Activated CD4-positive, alpha-beta T cell treated with anti-CD3 and anti-CD28 coated beads, Interleukin-2, amount 50 U/mL, for 24 hours (primary cell): ENCODE measurements around the gene FAM162A.
"Not testable (repeated sequence)": the region's sequence is repeated elsewhere in the genome, so short reads cannot be mapped to it uniquely, and the experiment has no call there.

ENCODE experiments used
- DNase-seq, 2 donors: peaks; one replicate each; pipeline ENCODE4 v3.0.0-alpha.2; 2020; ENCODE audit warnings: low read depth in 1 of 2, low spot score in 1 of 2

The FAM162A gene, protein sequence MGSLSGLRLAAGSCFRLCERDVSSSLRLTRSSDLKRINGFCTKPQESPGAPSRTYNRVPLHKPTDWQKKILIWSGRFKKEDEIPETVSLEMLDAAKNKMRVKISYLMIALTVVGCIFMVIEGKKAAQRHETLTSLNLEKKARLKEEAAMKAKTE

DNA sequence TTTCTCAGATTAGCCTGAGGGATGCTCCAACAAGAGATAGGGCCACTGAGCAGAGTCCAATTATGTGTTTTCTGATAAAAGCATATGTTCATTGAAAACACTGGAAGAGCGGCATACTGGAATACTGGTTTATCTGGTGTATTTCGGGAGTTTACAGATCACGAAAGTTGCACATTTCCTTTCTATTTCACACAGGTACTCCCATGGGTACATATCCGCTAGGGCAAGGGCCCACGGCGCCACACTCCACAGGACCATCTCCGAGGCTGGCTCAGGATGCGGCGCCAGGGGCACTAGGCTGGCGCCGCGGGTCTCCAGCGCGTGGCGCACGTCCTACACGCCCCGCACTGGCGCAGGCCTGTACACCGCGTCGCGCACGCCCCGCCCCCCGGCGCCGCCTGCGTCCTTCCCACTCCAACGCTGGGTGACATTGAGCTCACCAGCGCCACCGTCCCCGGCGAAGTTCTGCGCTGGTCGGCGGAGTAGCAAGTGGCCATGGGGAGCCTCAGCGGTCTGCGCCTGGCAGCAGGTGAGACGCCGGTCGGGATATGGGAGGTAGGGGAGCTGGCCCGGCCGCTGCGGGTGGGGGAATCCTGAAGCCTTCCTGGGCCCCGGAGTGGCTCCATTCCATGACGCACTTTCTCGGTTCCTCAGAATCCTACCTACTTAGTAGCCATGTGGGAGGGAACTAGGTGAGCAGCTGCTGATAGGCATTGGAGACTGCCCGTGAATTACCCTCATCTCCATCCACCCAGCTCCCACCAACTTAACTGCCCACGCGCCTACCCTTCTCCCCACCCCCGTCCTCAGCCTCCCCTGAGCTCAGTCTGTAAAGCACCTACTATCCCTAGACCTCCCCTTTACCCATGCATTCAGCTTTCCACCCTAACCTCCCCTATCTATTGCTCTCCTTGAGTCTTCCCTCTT, at the start of gene FAM162A:
FAM162A (plus strand) TSS at position 412 of the 927 bp plus-strand sequence; CDS start at position 496, 84 bp downstream.
- peak; percentile 88 to 91 for DNase-seq

DNA sequence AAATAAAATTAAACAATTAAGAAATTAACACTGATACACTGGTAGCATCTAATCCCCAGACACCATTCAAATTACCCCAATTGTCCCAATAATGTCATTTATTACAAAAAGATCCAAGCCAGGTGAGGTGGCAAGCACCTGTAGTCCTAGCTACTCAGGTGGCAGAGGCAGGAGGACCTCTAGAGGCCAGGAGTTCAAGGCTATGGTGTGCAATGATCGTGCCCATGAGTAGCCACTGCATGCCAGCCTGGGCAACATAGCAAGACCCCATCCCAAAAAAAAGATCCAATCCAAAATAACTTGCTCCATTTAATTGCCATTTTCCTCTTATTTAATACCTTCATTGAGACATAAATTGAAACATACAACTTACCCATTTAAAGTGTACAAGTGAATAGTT, 41.2 kb upstream of the FAM162A start:
- no peak for DNase-seq

DNA sequence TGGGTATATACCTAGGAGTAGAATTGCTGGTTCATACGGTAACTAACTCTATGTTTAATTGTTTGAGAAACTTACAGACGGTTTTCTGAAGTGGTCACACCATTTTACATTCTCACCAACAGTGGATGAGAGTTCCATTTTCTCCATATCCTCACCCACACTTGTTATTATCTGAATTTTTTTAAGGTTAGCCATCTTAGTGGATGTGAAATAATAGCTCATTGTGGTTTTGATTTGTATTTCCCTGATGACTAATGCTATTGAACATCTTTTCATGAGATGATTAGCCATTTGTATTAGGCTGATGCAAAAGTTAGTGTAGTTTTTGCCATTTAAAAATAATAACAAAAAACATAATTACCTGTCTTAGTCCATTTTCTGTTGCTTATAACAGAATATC, 40.3 kb upstream of the FAM162A start:
- DNase-seq: no peak

DNA sequence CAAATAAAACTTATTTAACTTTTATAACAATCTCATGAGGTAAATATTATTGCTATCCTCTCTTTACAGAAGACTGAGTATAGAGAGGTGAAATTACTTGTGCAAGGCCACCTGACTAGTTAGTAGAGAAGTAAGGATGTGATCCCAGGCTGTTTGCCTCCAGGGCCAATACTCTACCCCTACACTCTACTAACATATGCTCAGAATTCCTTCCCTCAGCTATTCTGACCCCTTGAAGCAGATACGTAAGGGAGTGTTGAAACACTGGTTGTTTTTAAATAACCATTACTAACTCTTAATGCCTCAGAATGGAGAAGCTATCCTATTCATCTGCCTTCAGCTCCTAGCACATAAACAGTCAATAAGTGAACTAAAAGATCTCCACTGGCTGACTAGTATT, 34.8 kb upstream of the FAM162A start:
- DNase-seq: no peak

DNA sequence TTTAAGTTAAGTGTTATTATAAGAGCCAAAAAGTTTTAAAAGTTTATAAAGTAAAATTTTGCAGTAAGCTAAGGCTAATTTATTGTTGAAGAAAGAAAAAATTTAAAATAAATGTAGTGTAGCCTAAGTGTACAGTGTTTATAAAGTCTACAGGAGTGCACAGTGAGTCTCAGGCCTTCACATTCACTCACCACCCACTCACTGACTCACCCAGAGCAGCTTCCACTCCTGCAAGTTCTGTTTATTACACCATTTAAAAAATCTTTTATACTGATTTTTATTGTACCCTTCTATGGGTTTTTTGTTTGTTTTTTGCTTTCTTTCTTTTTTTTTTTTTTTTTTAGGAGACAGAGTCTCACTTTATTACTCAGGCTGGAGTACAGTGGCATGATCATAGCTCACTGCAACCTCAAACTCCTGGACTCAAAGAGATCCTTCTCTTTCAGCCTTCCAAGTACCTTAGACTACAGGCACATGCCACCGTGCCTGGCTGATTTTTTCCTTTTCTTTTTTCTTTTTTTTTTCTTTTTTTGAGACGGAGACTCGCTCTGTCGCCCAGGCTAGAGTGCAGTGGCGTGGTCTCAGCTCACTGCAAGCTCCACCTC, 33.1 kb upstream of the FAM162A start:
- no peak for DNase-seq

DNA sequence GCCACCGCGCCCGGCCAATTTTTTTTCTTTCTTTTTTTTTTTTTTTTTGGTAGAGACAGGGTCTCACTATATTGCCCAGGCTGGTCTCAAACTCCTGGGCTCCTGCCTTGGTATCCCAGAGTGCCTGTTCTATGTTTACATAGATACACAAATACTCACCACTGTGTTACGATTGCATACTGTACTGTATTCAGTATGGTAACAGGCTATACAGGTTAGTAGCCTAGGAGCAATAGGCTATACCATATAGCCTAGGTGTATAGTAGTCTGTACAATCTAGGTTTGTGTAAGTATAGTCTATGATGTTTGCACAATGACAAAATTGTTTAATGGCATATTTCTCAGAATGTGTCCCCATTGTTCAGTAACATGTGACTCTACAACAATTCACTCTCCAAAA, 32.4 kb upstream of the FAM162A start:
- DNase-seq: no peak

DNA sequence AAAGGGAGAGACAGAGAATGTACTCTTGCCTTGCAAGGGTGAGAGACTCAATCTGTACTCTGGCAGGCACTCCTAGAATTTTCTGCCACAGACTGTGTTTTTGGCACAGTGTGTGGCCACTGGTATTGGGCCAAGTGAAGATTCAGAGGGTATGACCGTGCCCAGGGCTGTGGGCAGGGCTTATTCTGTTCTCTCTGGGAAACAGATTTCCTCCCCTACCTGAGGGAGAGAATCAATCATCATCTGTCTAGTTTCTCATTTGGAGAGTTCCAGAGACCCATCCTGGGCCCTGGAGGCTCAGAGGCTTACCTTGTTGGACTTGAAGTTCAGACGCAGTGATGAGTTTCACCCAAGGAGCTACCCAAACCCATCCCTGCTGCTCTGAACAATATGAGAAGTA, 30.8 kb upstream of the FAM162A start:
- no peak for DNase-seq

DNA sequence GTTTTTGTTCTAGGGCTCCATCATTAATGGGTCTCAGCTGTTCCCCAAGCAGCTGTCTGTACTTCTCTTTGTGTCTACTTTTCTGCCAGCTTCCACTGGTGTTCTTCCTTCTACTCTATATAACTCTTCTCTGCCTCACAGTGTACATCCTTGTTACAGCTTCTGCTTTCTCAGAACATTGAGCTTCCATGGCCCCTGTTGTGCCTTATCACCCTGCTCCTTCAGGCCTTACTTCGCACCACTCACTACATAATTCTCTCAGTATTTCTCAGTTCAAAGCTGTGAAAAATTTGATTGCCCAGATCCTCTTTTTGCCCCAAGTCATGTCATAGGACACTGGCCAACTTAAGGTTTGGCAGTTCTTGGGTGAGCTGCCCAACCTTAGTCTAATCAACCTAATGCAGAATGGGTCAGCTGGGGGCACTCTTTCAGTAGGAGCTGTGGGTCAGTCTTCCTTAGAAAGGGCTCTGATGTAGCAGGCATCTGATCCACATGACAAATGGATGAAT, 30.0 kb upstream of the FAM162A start:
- DNase-seq: no peak

DNA sequence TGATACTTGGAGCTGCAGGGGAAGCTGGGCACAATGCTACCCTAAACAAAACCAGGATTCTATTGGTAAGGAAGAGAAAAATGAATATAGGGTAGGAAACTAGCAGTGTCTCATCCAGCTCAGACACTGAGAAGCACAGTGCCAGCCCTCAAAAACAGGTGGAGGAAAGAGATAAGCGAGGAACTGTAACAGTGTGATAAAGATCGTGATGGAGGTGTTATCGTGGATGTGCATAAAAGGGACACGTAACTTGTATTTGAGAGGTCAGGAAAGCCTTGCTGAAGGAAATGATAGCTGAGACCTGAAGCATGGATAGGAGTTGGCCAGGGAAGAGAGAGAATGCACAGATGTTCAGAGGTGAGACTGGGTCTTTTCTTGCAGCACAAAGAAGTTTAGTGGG, 28.4 kb upstream of the FAM162A start:
- no peak for DNase-seq

DNA sequence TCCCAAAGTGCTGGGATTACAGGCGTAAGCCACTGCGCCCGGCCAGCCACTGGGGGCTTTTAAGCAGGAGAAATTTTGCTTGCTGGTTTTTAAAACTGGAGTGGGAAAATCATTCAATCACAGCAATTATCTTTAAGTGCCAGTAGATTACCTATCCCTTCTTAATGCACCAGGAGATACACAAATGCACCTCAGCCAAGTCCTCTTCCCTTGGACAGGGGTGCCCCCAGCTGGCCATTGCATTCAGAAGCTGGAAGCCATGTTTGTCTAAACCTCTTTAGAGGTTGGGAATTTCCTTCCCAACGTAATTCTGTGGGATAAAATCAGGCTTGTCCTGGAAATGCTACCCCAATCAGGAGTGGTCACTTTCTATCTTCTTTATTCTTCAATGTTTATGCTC, 27.6 kb upstream of the FAM162A start:
- DNase-seq: no peak

DNA sequence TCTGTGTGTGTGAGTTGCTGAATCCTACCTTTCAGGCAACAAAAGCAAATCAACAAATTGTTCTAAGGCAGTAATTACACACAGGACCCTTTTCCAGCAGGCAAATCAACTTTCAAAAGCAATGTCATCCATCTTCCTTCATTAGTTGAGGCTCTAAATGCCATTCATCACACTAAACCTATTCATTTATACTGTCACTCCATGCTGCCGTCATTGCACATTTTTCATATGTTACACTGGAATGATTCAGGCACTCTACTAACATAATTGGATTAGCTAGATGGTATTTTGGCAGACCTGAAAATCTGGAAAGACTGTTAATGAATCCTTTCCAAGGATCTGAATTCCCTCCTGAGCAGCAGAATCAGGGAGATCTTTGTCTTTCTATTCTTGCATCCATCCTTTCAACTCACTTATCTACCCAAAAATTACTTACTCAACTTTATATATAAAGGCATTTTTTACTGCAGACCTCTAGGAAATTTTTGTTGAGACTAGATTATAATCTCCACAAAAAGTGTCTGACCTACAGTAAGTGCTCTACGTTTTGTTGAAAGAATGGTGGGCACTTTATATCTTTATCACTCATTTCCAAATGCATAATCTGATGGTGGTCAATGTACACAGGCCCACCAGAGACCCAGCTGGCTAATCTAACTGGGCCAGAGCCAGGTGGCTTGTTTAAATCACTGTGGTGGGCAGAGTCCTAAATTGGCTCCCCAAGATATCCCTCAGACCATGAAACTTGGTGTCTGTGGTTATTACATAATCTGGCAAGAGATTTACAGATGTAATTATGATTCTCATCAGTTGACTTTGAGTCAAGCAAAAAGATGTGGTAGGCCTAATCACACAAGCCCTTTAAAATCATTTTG, 25.9 kb upstream of the FAM162A start:
- no peak for DNase-seq

DNA sequence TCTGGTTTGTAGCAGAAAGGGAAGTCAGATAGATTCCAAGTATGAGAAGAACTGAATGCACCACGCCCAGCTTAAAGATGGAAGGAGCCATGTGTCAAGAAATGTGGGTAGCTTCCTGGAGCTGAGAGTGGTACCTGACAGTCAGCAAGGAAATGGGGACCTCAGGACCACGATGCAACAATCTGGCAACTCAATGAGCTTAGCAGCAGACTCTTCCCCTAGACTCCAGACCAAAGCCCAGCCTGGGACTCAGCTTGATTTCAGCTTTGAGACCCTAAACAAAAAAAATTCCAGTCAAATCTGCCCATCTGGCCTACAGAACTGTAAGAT, 25.3 kb upstream of the FAM162A start:
- DNase-seq: no peak

DNA sequence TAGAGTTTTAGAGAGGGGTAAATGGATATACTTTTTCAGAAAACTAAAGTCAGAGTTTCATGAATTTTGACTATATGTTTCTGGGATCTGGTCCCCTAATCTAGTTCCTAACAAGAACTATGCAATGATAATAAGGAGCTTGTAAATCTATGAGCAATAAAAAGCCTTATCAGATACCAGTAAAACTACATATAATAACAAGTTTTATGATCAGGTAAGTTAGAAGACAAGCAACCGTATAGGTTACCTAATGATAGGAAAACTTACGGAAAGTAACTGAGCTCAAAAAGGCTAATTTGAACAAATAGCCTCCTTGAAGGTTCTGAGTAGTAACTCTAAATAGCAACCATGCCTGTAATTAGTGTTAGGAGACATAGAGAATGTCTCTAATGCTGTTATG, 22.0 kb upstream of the FAM162A start:
- DNase-seq: no peak

DNA sequence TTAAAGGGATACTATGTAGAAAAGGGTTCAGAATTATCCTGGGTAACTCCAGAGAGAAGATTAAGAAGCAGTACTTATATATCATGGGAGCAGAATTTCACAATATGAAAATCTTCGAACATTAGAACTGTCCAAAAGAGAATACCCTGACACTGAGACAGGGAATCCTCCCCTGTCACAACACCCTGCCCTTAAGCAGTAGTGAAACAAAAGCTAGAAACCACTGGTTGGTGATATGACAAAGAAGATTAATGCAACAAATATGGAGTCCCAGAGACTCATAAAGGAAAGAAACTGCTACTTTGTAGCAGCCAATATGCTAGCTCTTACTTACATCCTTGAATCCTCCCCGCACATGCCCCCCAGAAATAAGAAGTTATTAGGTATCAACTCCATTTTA, 19.5 kb upstream of the FAM162A start:
- DNase-seq: no peak

DNA sequence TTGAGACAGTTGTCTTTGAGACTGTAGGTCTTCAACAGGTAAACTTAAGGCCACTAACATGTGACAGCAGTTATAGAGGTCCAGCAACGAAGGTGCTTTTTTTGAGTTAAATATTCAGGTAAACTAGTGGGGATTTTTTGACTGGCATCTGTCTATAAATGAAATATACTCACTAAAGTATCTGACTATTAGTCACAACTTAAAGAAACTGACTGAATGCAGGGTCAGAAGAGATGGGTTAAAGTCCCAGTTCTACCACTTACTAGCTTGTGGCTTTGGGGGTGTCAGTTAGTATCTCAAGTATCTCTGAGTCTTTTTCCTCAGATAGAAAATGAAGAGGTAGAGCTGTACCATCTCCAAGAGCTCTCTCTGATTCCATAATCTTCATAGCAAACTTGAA, 18.9 kb upstream of the FAM162A start:
- no peak for DNase-seq

DNA sequence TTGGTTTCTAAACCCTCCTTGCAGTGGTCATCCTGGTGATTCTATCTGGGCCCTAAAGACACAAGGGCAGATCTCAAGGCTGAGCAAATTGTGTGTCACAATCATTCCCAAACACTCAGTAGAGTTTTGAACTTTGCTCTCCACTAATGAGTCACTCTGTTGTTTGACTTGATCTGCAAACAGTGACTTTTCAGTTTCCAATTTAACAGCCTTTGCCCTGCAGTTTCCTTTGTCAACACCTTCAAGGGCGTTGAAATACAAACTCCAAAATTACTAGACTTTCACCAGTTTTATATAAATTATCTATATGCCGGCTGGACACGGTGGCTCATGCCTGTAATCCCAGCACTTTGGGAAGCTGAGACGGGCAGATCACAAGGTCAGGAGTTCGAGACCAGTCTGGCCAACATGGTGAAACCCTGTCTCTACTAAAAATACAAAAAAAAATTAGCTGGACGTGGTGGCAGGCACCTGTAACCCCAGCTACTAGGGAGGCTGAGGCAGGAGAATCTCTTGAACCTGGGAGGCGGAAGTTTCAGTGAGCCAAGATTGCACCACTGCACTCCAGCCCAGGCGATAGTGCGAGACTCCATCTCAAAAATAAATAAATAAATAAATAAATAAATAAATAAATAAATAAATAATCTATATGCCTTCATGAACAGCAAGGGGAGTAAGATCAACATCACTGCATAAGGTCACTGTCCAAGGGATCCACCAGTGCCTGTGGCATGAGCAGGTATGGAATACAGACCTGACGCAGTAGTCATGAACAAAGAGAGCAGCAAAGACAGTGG, 18.2 kb upstream of the FAM162A start:
- DNase-seq: not testable (repeated sequence)

DNA sequence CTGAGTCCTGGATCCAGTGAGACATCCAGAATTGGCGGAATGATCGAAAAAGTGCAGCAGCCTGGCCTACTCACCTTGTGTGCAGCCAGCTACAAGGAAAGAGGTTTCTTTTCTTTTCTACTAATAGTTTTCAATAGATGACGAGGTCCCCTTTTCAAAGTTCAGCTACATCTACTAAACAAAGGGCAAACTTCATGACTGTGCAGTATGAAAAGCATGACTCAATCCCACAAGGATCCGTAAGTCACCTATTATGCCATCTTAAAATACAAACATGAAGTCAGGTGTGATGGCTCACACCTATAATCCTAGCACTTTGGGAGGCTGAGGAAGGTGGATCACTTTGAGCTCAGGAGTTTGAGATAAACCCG, 17.6 kb upstream of the FAM162A start:
- no peak for DNase-seq

DNA sequence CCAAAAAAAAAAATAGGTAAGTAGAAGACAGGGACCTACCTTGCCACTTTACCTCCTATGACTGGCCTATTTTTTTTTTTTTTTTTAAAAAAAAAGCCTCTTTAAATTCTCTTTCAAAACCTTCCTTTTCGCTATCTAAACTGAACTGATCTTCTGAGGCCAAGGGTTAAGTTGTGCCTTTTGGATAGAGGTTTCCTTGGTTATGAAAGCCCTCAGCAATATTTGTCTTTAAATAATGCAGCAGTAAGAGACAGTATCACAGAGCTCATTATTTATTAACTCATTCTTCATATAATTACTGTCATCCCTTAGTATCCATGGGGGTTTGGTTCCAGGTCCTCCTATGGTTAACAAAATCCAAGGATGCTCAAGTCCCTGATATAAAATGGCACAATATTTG, 9.9 kb upstream of the FAM162A start:
- DNase-seq: no peak

DNA sequence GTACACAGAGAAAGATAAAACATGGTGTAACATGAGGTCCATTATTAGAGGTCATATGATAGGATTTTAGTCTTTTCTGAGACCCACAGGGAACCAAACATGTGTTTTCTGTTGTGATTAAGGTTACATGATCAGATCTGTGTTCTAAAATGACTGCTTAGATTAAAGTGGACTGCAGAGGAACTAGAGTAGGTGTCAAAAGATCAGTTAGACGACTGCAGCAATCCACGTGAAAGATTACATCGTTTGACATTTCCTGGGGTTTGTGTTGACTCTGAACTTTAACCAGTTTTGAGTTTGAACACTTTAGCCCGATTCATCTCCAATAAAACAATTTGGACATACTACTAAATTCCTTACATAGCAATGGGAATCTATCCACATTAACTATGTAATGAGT, 6.0 kb upstream of the FAM162A start:
- DNase-seq: no peak

DNA sequence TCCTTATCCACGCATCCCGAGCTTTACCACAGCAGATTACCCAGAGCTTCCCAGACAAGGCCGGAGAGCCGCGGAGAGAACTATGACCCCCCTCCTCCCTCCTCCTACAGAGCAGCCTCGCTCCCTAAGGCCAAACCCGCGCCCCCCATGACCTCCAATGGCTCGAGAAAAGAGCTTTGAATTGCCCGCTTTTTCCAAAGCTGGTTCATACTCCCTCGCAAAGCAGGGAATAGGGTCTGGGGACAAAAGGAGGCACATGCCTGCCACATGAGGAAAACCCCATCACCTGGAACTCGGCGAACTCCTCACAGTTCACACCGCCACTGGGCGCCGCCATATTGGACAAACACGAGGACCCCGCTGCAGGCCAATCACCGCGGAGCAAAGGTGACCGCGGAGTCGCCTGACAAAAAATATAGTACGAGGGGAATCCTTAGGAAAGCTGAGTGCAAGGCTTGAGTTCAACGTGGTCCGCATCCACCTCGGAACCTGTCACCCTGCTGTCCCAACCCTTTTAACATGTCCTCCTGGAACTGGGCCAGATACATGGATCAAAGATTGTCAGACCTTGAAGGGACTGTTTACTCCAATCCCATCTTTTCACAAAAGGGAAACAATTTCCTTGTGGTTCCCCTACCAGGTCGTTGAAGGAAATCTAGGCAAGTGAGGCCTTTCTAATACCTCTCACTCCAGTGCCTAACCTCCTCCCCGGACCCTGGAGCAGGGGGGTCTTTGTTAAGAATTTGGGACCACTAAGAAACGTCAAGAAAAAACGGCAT, 905 bp upstream of the FAM162A start, which contains the start of gene MIX23:
MIX23 (minus strand) TSS at position 344 of the 779 bp plus-strand sequence; CDS start at position 337, 7 bp downstream.
- DNase-seq: peak; percentile 66 to 81
